HS-27A (cell line): ENCODE results near the gene CUEDC1.

Source experiments
- DNase-seq: peaks from one replicate; pipeline ENCODE4 v3.0.0-alpha.2; 2012; ENCODE audit warnings: low read depth, missing footprints

Gene CUEDC1

GRCh38 chr17:57832314-57833178 lies 122.7 kb downstream of the CUEDC1 start:
- no peak for DNase-seq

- DNase-seq: no peak
These were observed 124.3 kb downstream of the CUEDC1 start for GRCh38 chr17:57830880-57831279.

GRCh38 chr17:57823469-57824401 lies 131.5 kb downstream of the CUEDC1 start:
- no peak for DNase-seq

- no peak for DNase-seq
These were observed 135.3 kb downstream of the CUEDC1 start for GRCh38 chr17:57819867-57820266.

- DNase-seq: no peak
These were observed 135.9 kb downstream of the CUEDC1 start for GRCh38 chr17:57819285-57819684.

GRCh38 chr17:57818066-57818465 lies 137.1 kb downstream of the CUEDC1 start:
- no peak for DNase-seq

- DNase-seq: no peak
These were observed 137.9 kb downstream of the CUEDC1 start for GRCh38 chr17:57817299-57817698.

- no peak for DNase-seq
These were observed 140.8 kb downstream of the CUEDC1 start for GRCh38 chr17:57814421-57814820.

- DNase-seq: no peak
These were observed 143.5 kb downstream of the CUEDC1 start for GRCh38 chr17:57811638-57812280.
